Activated naive CD8-positive, alpha-beta T cell treated with anti-CD3 and anti-CD28 coated beads, Interleukin-2, amount 10 ng/mL, durations not matched to agents 7 days and 5 days (primary cell): ENCODE results near the gene GALR3. TPM values are rescaled to one million over a fixed set of nuclear protein-coding genes. Genes with fewer than 3 reads are reported as not detected.

Experiments
- ATAC-seq: fragments of 150-1000 bp; cut with Tn5 transposase; one replicate; pipeline ENCODE4 v1.10.0; 2021; ENCODE audit warnings: low read depth, moderate library complexity
- POLR2A ChIA-PET: fragments of 350-600 bp; sonication (Branson Sonifier 250); formaldehyde crosslinking; loops from one replicate; lab custom pipeline; 2021; ENCODE audit warnings: antibody characterized with exemption; lab: Charles Lee
- DNase-seq: peaks from one replicate; pipeline ENCODE4 v3.0.0; 2021
- H3K27ac Mint-ChIP-seq: one replicate; pipeline ENCODE4 v1.8.0; 2022; ENCODE audit warnings: mild to moderate bottlenecking, mixed read lengths
- H3K27me3 Mint-ChIP-seq: one replicate; pipeline ENCODE4 v1.8.0; 2022; ENCODE audit warnings: mild to moderate bottlenecking, moderate library complexity, mixed read lengths
- H3K36me3 Mint-ChIP-seq: one replicate; pipeline ENCODE4 v1.8.0; 2021; ENCODE audit warnings: mild to moderate bottlenecking, mixed read lengths
- H3K4me1 Mint-ChIP-seq: one replicate; pipeline ENCODE4 v1.8.0; 2021; ENCODE audit warnings: mixed read lengths
- H3K4me3 Mint-ChIP-seq: one replicate; pipeline ENCODE4 v1.8.0; 2022; ENCODE audit warnings: mild to moderate bottlenecking, moderate library complexity, mixed read lengths
- H3K9me3 Mint-ChIP-seq: one replicate; pipeline ENCODE4 v1.8.0; 2021; ENCODE audit warnings: mixed read lengths
- total RNA-seq, 2 experiments: library from RNA; stranded (reverse); gene quantifications; one replicate each; pipeline ENCODE4 v1.2.3, GENCODE V29; 2021

GALR3 gene, protein sequence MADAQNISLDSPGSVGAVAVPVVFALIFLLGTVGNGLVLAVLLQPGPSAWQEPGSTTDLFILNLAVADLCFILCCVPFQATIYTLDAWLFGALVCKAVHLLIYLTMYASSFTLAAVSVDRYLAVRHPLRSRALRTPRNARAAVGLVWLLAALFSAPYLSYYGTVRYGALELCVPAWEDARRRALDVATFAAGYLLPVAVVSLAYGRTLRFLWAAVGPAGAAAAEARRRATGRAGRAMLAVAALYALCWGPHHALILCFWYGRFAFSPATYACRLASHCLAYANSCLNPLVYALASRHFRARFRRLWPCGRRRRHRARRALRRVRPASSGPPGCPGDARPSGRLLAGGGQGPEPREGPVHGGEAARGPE
- total RNA-seq: not detected

DNA sequence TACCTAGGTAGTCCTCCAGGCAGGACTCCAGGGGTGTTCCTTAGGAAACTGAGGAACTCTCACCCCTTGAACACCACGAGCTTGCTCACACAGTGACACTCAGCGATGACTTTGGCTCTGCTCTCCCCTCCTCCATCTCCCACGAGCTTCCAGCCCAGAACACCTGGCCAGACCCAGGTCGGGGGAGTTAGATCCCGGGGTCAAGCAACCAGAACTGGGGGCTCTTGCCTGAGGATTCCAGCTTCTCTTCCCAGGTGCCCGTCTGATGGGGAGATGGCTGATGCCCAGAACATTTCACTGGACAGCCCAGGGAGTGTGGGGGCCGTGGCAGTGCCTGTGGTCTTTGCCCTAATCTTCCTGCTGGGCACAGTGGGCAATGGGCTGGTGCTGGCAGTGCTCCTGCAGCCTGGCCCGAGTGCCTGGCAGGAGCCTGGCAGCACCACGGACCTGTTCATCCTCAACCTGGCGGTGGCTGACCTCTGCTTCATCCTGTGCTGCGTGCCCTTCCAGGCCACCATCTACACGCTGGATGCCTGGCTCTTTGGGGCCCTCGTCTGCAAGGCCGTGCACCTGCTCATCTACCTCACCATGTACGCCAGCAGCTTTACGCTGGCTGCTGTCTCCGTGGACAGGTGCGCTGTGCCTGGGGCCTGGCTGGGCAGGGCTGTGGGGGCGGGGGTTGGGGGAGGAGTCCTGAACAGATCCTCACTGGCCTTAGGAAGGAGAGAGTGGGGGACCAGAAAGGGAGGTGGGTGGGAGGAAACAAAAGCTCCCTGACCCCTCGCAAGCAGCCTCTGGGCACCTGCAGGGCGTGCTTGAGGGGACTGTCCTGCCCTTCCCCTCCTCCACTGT is at the start of gene GALR3:
TSS of gene GALR3 (plus strand) at position 249 of the 852 bp plus-strand sequence. CDS start at position 274, 25 bp downstream.
- DNase-seq: no peak
- Mint-ChIP-seq H3K9me3 (no peaks in the 10 kb centered on the region), H3K36me3 (peaks cover 4% of the 10 kb centered on the region), H3K27me3 (peaks cover 32% of the 10 kb centered on the region), H3K4me1 (peaks cover 14% of the 10 kb centered on the region), H3K4me3 (peak within 1 kb of the TSS; percentile 79), H3K27ac (no peak within 1 kb of the TSS)
- POLR2A ChIA-PET: interaction anchor here (1.1 to 1.5 kb wide), 3 partner anchors 16 to 25 kb away, joined by 3 to 4 read pairs (median 3); partner anchors contain the start of genes ANKRD54, EIF3L and GCAT
- ATAC-seq: no peak

DNA sequence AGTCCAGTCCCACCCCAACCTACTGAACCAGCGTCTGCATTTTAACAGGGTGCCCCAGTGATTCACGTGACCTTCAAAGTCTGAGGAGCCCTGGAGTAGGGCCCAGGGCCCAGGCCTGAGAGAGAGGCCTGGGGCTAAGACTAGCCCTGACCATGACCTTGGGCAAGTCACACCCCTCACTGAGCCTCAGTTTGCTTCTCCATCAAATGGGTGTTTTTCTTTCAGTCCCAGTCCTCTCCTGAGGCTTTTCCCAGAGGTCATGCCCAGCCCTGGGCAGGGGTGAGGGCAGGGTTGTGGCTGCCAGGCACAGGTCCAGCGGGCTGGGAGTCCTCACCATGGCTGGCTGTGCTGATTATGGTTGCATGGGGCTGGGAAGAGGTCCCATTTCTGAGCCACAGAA is 48.5 kb upstream of the GALR3 start:
- Mint-ChIP-seq H3K36me3 (no peaks in the 10 kb centered on the region), H3K9me3 (no peaks in the 10 kb centered on the region), H3K4me1 (no peaks in the 10 kb centered on the region), H3K27me3 (no peaks in the 10 kb centered on the region), H3K27ac (no peak overlapping the region), H3K4me3 (no peak overlapping the region)
- DNase-seq (no peak), ATAC-seq (no peak)
- POLR2A ChIA-PET: no interaction called here

DNA sequence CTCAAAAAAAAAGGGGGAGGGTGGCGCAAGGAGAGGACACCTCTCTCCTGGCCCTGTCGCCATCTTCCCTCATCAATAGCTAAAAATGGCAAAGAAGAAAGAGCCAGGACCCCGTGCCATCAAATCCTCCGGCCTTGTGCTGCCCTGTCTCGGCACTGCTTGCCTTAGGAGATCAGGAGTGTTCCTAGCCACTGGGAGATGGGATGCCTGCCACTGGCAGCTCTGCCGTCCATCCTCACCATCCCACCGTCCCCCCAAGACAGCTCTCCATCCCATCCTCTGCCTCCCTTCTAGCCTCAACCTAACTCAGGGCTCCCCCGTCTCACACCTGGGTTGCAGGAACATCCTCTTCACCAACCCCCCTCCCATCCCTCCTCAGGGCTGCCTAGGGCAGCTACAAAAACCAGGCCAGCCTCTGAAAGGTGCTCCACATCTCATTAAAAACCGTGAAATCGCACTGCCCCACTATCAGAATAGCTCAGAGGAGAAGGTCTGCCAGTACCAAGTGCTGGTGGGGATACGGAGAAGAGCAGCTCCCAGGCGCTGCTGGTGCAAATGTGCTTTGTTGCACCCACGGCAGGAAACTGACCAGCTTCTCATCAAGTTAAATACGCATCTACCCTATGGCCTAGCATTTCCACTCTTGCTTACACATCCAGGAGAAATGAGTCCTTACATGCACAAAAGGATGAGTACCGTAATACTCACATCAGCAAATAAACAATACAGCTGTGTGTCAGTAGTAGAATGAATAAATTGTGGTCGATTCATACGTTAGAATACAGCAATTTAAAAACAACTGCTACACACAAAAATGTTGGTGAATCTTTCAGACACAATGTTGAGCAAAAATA is 47.2 kb upstream of the GALR3 start:
- DNase-seq (no peak), ATAC-seq (no peak)
- POLR2A ChIA-PET: interaction anchor here (0.8 kb wide), 1 partner anchor 31 kb away, joined by 4 read pairs; no protein-coding TSS in a partner anchor
- Mint-ChIP-seq H3K36me3 (no peaks in the 10 kb centered on the region), H3K27ac (no peak overlapping the region), H3K27me3 (no peaks in the 10 kb centered on the region), H3K4me3 (no peak overlapping the region), H3K9me3 (no peaks in the 10 kb centered on the region), H3K4me1 (no peaks in the 10 kb centered on the region)

DNA sequence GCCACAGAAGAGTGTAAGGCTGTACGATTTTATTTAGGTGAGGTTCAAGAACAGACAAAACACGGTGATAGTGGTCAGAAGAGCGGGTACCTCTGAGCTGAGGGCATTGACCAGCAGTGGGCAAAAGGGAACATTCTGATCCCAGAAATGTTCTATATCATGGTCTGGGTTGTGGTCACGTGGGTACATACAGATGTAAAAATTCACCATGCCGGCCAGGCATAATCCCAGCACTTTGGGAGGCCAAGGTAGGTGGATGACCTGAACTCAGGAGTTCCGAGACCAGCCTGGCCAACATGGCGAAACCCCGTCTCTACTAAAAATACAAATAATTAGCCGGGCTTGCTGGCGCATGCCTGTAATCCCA is 46.6 kb upstream of the GALR3 start:
- Mint-ChIP-seq H3K27ac (no peak overlapping the region), H3K36me3 (no peaks in the 10 kb centered on the region)
- POLR2A ChIA-PET: interaction anchor here (0.8 kb wide), 1 partner anchor 31 kb away, joined by 4 read pairs; no protein-coding TSS in a partner anchor

DNA sequence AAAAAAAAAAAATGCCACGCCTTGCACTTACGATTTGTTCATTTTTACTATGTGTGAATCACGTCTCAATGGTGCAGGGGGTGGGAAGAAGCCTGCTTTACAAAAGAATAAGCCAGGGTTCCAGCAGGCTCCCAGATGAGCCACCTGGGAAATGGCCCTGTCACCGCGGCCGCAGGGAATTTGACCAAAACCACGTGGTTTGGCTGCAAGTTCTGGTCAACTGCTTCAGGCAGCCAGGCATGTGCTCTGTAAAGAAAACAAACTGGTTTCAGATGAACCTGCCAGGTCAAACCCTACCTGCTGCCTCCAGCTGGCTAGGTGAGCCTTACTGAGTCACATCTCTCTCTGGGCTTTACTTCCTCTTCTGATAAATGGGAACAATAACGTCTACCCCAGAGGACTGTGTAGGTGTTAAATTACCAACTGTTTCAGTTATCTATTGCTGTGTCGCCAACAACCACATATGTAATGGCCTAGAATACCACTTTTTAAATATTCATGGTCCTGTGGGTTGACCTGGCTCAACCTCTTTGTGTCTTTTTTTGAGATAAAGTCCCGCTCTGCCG is 46.0 kb upstream of the GALR3 start:
- H3K27ac Mint-ChIP-seq: no peak overlapping the region

More for the DNA sequence above, 46.6 kb upstream of the GALR3 start:
- H3K4me1 Mint-ChIP-seq: no peaks in the 10 kb centered on the region
- no peak overlapping the region for H3K4me3 Mint-ChIP-seq
- ATAC-seq (no peak), DNase-seq (no peak)
- H3K9me3 Mint-ChIP-seq: no peaks in the 10 kb centered on the region
- no peaks in the 10 kb centered on the region for H3K27me3 Mint-ChIP-seq

DNA sequence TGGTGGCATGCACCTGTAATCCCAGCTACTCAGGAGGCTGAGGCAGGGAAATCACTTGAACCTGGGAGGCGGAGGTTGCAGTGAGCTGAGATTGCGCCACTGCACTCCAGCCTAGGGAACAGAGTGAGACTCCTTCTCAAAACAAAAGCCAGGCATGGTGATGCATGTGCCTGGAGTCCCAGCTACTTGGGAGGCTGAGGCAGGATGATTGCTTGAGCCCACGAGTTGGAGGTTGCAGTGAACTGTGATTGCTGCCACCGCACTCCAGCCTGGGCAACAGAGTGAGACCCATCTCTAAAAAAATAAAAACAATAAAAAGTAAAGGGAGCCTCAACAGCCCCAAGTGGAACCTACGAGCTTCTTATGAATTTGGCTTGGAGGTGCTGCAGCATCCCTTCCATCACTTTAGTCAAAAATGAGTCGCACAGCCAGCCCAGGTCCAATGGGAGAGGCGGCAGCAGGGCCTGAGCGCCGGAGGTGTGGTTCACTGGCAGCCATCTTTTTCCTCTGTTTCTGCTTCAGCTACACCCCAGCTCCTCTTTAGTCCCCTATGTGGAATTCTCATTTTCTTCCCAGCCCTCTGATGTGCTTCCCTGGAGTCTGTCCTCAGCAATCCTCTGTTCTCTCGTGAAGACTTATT is 44.7 kb upstream of the GALR3 start:
- no peaks in the 10 kb centered on the region for H3K36me3 Mint-ChIP-seq
- H3K27me3 Mint-ChIP-seq: no peaks in the 10 kb centered on the region
- POLR2A ChIA-PET: no interaction called here
- no peaks in the 10 kb centered on the region for H3K9me3 Mint-ChIP-seq
- DNase-seq (no peak), ATAC-seq (no peak)
- no peaks in the 10 kb centered on the region for H3K4me1 Mint-ChIP-seq
- no peak overlapping the region for H3K27ac Mint-ChIP-seq
- no peak overlapping the region for H3K4me3 Mint-ChIP-seq

More for the DNA sequence above, 46.0 kb upstream of the GALR3 start:
- no peak overlapping the region for H3K4me3 Mint-ChIP-seq
- no peak for DNase-seq
- H3K36me3 Mint-ChIP-seq: no peaks in the 10 kb centered on the region
- no peak for ATAC-seq
- POLR2A ChIA-PET: interaction anchor here (0.8 kb wide), 1 partner anchor 30 kb away, joined by 4 read pairs; no protein-coding TSS in a partner anchor
- H3K4me1 Mint-ChIP-seq: no peaks in the 10 kb centered on the region
- no peaks in the 10 kb centered on the region for H3K27me3 Mint-ChIP-seq
- H3K9me3 Mint-ChIP-seq: no peaks in the 10 kb centered on the region

DNA sequence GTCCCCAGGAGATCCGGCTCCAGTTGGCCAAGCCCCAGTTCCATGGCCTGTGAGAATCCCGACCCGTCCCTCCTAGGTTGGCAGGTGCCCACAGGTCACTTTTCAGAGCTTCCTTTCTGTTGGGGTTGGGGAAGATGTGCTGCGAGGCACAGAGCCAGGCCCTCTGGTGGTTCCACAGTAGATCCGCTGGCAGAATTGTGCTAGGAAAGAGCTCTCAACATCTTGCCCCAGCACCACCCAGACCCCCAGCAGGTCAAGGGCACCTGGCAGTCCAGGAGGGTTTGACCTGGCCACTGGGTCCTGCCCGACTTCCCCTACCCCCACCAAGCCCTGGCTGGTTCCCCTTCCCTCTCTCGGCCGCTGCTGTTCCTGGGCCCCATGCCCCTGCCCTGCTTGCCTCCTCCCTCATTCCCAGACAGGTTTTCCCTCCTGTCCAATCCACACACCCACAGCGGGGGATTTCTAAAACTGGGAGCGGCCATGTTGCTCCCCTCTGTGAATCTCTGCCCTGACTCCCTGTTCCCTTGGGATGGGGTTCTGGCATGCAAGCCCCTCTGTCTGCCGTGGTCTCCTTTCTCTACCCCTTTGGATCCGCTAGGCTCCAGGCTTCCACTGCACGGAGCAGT is 41.6 kb upstream of the GALR3 start:
- no peak overlapping the region for H3K4me3 Mint-ChIP-seq
- no peak for ATAC-seq

DNA sequence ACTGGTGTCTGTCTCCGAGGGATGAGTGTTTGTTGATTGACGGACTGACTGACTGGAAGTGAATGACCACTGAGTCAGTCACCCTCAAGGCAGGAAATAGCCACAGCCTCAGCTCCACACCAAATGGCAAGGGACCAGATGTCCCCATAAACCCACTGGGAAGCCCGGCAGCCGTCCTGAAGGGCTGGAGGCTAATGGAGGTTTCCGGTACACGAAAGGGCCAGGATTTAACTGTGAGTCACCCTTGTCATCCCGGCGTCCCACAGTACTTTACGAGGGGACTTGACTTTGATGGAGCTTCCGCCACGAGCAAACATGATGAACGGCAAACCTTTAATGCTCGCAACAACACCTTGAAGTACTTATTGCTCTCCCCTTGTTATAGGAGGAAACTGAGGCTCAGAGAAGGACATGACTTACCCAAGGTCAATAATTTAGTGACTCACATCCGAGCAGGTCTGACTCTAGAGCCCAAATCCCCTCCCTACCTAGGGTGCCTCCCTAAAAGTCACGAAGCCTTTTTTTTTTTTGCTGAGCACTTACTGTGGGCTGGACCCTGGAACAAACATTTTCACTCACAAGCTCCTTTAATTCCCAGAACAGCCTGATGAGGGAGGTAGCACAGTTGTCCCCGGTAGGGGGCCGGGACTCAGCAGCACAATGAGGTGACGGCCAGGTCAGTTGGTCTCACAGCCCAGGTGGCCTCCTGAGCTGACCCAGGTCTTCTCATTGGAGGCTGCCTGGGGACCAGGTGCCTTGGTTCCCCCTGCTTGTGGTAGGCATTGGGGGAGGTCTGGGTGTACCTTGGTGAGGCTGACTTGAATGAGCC is 40.6 kb upstream of the GALR3 start:
- peaks cover 2% of the 10 kb centered on the region for H3K27me3 Mint-ChIP-seq
- no peak for ATAC-seq
- DNase-seq: no peak
- H3K36me3 Mint-ChIP-seq: no peaks in the 10 kb centered on the region
- no peak overlapping the region for H3K27ac Mint-ChIP-seq
- no peaks in the 10 kb centered on the region for H3K9me3 Mint-ChIP-seq
- POLR2A ChIA-PET: no interaction called here
- no peak overlapping the region for H3K4me3 Mint-ChIP-seq
- H3K4me1 Mint-ChIP-seq: no peaks in the 10 kb centered on the region

More for the DNA sequence above, 41.6 kb upstream of the GALR3 start:
- Mint-ChIP-seq H3K27me3 (peaks cover 2% of the 10 kb centered on the region), H3K9me3 (no peaks in the 10 kb centered on the region), H3K27ac (no peak overlapping the region), H3K36me3 (no peaks in the 10 kb centered on the region), H3K4me1 (no peaks in the 10 kb centered on the region)
- POLR2A ChIA-PET: no interaction called here
- DNase-seq: no peak

DNA sequence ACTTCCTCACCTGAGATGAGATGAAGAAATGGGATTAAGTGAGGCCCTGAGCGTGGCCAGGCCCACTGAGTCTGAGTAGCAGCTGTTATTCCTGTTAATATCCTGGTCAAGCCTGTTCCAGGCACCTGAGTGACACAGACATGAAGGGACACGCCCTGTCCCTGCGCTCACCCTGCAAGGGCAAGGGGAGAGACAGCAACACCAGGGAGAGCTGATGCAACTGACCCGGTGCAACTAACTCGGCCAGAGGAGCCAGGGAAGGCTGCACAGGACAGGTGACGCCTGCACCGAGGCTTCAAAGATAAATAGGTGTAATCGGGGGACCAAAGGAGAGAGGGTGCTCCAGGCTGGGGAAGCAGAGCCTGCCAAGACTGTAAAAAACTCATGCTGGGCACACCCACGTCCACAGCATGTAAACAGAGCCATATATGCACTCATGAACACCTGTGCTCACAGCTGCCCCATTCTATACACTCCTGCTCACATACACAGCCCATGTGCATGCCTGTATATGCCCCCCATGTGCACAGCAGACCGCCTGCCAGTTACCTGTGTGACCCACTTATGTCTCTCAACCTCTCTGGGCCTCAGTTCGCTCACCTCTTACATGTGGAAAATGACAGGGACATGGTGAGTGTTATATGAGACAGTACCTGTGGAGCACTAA is 38.2 kb upstream of the GALR3 start:
- no peak overlapping the region for H3K4me3 Mint-ChIP-seq
- H3K36me3 Mint-ChIP-seq: no peaks in the 10 kb centered on the region
- POLR2A ChIA-PET: no interaction called here
- DNase-seq (no peak), ATAC-seq (no peak)
- peaks cover 2% of the 10 kb centered on the region for H3K27me3 Mint-ChIP-seq
- H3K4me1 Mint-ChIP-seq: no peaks in the 10 kb centered on the region
- H3K27ac Mint-ChIP-seq: no peak overlapping the region
- no peaks in the 10 kb centered on the region for H3K9me3 Mint-ChIP-seq

DNA sequence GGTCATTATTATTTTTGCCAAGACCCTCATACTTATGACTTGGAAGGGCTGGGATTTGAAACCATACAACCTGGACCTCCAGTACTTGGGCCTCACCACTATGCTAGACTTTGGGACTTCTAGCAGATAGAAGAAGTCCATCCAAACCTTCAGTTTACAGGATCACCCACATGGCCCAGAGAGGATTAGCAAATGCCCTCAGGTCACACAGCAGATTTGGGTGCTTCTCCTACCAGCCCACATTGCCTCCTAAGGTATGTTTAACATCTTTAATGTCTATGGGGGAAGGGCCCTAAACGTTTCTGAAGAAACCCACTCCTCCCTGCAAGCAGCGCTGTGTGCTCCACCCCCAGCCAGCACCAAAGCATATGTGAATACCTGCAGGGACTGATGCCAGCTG is 32.9 kb upstream of the GALR3 start:
- no peak overlapping the region for H3K4me3 Mint-ChIP-seq
- H3K27me3 Mint-ChIP-seq: peaks cover 4% of the 10 kb centered on the region
- H3K27ac Mint-ChIP-seq: no peak overlapping the region
- H3K9me3 Mint-ChIP-seq: no peaks in the 10 kb centered on the region
- ATAC-seq (no peak), DNase-seq (no peak)
- H3K4me1 Mint-ChIP-seq: no peaks in the 10 kb centered on the region
- POLR2A ChIA-PET: no interaction called here
- H3K36me3 Mint-ChIP-seq: no peaks in the 10 kb centered on the region

DNA sequence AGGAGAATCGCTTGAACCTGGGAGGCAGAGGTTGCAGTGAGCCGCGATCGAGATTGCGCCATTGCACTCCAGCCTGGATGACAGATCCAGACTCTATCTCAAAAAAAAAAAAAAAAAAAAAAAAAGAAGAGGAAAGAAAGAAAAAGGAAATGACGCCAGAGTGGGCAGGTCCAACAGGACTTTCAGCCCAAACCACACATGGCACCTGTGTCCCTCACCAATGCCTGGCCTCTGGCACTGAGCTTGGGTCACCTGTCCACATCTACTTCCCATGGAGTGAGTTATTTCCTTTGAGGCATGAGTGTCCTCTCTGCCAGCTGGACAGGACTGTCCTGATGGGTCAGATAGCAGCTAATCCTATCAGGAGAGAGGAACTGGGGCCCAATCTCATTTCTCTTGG is 30.7 kb upstream of the GALR3 start:
- Mint-ChIP-seq H3K36me3 (no peaks in the 10 kb centered on the region), H3K9me3 (no peaks in the 10 kb centered on the region), H3K4me1 (no peaks in the 10 kb centered on the region), H3K27ac (no peak overlapping the region), H3K27me3 (peaks cover 2% of the 10 kb centered on the region), H3K4me3 (no peak overlapping the region)
- POLR2A ChIA-PET: interaction anchor here (0.5 to 0.9 kb wide), 2 partner anchors 10 to 129 kb away, joined by 3 to 4 read pairs; no protein-coding TSS in a partner anchor
- DNase-seq: no peak
- no peak for ATAC-seq
